ENCODE measurements around the gene GRK2. TPM values are rescaled to one million over a fixed set of nuclear protein-coding genes. Genes with fewer than 3 reads are reported as not detected.
"Not testable (repeated sequence)": the region's sequence is repeated elsewhere in the genome, so short reads cannot be mapped to it uniquely, and the experiment has no call there.

GRK2 gene
- total RNA-seq: 185 TPM

- Histone ChIP-seq H3K4me3 (ENCODE audit: low read length) (peak within 1 kb of the TSS; percentile 87), H3K9me3 (ENCODE audit: low read depth, low read length) (no peaks in the 10 kb centered on the region), H3K27me3 (ENCODE audit: insufficient read depth, low read length) (no peaks in the 10 kb centered on the region), H3K4me1 (ENCODE audit: insufficient read depth, low read length) (peaks cover 77% of the 10 kb centered on the region)
Observed at GRCh38 chr11:67266449-67267187, at the start of gene GRK2. Gene GRK2 (plus strand): TSS chr11:67266473. CDS start chr11:67266700, 227 bp downstream.

- no peak overlapping the region for H3K4me3 ChIP-seq (ENCODE audit: low read length)
- H3K27me3 ChIP-seq (ENCODE audit: insufficient read depth, low read length): no peaks in the 10 kb centered on the region
- no peaks in the 10 kb centered on the region for H3K9me3 ChIP-seq (ENCODE audit: low read depth, low read length)
- peaks cover 5% of the 10 kb centered on the region for H3K4me1 ChIP-seq (ENCODE audit: insufficient read depth, low read length)
Observed at GRCh38 chr11:67227726-67228125, 38.5 kb upstream of the GRK2 start.

GRCh38 chr11:67230406-67230805, 35.9 kb upstream of the GRK2 start:
- Histone ChIP-seq H3K4me3 (ENCODE audit: low read length) (no peak overlapping the region), H3K4me1 (ENCODE audit: insufficient read depth, low read length) (peaks cover 5% of the 10 kb centered on the region), H3K9me3 (ENCODE audit: low read depth, low read length) (no peaks in the 10 kb centered on the region), H3K27me3 (ENCODE audit: insufficient read depth, low read length) (no peaks in the 10 kb centered on the region)

GRCh38 chr11:67230886-67231285, 35.4 kb upstream of the GRK2 start:
- Histone ChIP-seq H3K4me1 (ENCODE audit: insufficient read depth, low read length) (peaks cover 5% of the 10 kb centered on the region), H3K4me3 (ENCODE audit: low read length) (no peak overlapping the region), H3K27me3 (ENCODE audit: insufficient read depth, low read length) (no peaks in the 10 kb centered on the region), H3K9me3 (ENCODE audit: low read depth, low read length) (no peaks in the 10 kb centered on the region)

DNA sequence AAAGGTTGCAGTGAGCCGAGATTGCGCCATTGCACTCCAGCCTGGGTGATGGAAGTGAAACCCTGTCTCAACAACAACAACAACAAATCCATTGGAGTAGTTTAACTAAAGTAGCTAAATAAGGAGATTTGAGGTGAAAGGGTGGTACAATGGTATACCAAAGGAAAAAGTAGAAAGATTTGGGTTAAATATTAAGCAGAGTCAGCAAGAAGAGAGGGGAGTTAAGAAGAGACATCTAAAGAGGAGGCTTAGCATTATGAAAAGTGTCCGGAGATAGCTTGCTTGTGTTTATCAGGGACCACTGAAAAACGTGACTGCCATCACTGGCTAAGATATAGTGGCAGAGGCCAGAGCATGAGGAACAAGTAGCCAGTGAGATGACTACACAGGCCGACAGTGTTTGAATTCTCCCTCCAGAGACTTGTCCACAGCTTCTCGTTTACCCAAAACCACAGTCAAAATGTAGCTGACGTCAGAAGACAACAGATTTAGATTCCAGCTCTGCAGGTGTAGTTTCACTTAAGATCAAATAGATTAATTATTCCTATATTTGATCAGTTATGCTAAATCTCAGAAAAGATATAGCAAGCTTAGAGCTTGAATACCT, 32.6 kb upstream of the GRK2 start:
- no peak overlapping the region for H3K4me3 ChIP-seq (ENCODE audit: low read length)

GRCh38 chr11:67234571-67234970, 31.7 kb upstream of the GRK2 start:
- H3K4me1 ChIP-seq (ENCODE audit: insufficient read depth, low read length): peaks cover 24% of the 10 kb centered on the region
- not testable (repeated sequence) for H3K27me3 ChIP-seq (ENCODE audit: insufficient read depth, low read length); H3K4me3 ChIP-seq (ENCODE audit: low read length); H3K9me3 ChIP-seq (ENCODE audit: low read depth, low read length)

More for the DNA sequence above, 32.6 kb upstream of the GRK2 start:
- Histone ChIP-seq H3K4me1 (ENCODE audit: insufficient read depth, low read length) (peaks cover 16% of the 10 kb centered on the region), H3K9me3 (ENCODE audit: low read depth, low read length) (no peaks in the 10 kb centered on the region), H3K27me3 (ENCODE audit: insufficient read depth, low read length) (no peaks in the 10 kb centered on the region)

DNA sequence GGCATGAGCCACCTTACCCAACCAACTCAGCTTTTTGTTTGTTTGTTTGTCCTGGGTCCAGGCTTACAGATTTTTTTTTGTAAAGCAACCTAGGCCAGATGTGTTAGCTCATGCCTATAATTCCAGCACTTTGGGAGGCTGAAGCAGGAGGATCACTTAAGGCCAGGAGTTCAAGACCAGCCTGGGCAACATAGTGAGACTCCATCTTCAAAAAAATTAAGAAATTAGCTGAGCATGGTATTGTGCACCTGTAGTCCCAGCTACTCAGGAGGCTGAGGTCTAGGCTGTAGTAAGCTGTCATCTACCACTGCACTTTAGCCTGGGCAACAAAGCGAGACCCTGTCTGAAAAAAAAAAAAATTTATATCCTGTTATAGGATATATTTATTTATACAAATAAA, 28.7 kb upstream of the GRK2 start:
- Histone ChIP-seq H3K27me3 (ENCODE audit: insufficient read depth, low read length) (no peaks in the 10 kb centered on the region), H3K9me3 (ENCODE audit: low read depth, low read length) (no peaks in the 10 kb centered on the region), H3K4me3 (ENCODE audit: low read length) (no peak overlapping the region), H3K4me1 (ENCODE audit: insufficient read depth, low read length) (peaks cover 47% of the 10 kb centered on the region)

GRCh38 chr11:67238894-67239782, 27.1 kb upstream of the GRK2 start:
- H3K4me3 ChIP-seq (ENCODE audit: low read length): no peak overlapping the region
- no peaks in the 10 kb centered on the region for H3K9me3 ChIP-seq (ENCODE audit: low read depth, low read length)
- H3K27me3 ChIP-seq (ENCODE audit: insufficient read depth, low read length): no peaks in the 10 kb centered on the region
- peaks cover 55% of the 10 kb centered on the region for H3K4me1 ChIP-seq (ENCODE audit: insufficient read depth, low read length)

DNA sequence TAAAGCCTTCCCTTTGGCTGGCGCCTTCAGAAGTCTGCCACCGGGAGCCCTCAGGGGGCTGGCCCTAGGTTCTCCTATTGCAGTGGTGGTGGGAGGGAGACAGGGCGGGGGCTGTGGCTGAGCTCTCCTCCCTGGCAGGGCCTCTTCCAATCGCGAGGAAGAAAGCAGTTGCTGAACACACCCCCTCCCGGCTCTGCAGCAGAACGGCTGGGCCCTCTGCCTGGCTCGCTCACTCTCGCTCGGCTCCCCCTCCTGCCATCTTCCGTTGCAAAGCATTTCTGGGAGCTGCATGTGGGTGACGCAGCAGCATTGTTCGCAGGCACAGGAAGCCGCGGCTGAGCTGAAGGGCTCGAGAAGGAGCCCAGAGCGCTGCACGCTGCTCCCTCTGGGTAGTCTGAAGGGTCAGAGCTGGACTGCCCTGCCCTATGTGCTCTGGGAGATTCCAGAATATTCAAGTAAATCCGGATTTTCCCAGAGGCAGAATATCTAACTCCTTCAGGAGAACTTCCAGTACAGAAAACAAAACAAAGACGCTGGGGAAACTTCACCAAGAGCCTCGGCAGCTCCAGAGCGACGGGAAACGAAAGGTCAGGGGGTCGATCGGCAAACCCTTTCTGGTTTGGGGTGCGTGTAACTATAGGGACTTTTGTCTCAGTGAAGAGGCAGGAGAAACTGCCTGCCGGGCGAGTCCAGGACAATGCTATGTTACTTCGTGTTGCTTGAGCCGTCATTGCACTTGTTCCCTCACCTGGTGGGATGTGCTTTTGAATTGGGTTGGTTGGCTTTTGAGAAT, 26.3 kb upstream of the GRK2 start:
- Histone ChIP-seq H3K9me3 (ENCODE audit: low read depth, low read length) (no peaks in the 10 kb centered on the region), H3K4me3 (ENCODE audit: low read length) (peak overlapping the region; percentile 99), H3K27me3 (ENCODE audit: insufficient read depth, low read length) (no peaks in the 10 kb centered on the region), H3K4me1 (ENCODE audit: insufficient read depth, low read length) (peaks cover 55% of the 10 kb centered on the region)

- Histone ChIP-seq H3K4me3 (ENCODE audit: low read length) (peak overlapping the region; percentile 99), H3K9me3 (ENCODE audit: low read depth, low read length) (no peaks in the 10 kb centered on the region), H3K4me1 (ENCODE audit: insufficient read depth, low read length) (peaks cover 55% of the 10 kb centered on the region), H3K27me3 (ENCODE audit: insufficient read depth, low read length) (no peaks in the 10 kb centered on the region)
Observed at GRCh38 chr11:67240576-67241389, 25.5 kb upstream of the GRK2 start.

GRCh38 chr11:67242548-67242947, 23.7 kb upstream of the GRK2 start:
- Histone ChIP-seq H3K4me3 (ENCODE audit: low read length) (no peak overlapping the region), H3K27me3 (ENCODE audit: insufficient read depth, low read length) (no peaks in the 10 kb centered on the region), H3K4me1 (ENCODE audit: insufficient read depth, low read length) (peaks cover 51% of the 10 kb centered on the region), H3K9me3 (ENCODE audit: low read depth, low read length) (no peaks in the 10 kb centered on the region)

GRCh38 chr11:67243051-67243450, 23.2 kb upstream of the GRK2 start:
- Histone ChIP-seq H3K27me3 (ENCODE audit: insufficient read depth, low read length) (no peaks in the 10 kb centered on the region), H3K4me3 (ENCODE audit: low read length) (no peak overlapping the region), H3K9me3 (ENCODE audit: low read depth, low read length) (no peaks in the 10 kb centered on the region), H3K4me1 (ENCODE audit: insufficient read depth, low read length) (peaks cover 50% of the 10 kb centered on the region)

DNA sequence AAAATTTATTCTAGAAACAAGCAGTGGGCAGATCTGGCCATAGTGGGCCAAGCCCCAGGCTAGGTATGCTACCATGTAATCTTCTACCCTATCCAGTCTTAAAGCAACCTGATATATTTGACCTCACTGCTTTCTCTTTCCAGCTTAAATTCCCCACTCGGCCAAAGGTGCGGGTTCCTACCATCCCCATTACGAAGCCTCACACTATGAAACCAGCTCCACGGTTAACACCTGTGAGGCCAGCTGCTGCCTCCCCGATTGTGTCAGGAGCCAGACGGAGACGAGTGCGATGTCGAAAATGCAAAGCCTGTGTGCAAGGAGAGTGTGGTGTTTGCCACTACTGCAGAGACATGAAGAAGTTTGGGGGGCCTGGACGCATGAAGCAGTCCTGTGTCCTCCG, 21.2 kb upstream of the GRK2 start:
- no peak overlapping the region for H3K4me3 ChIP-seq (ENCODE audit: low read length)
- peaks cover 33% of the 10 kb centered on the region for H3K4me1 ChIP-seq (ENCODE audit: insufficient read depth, low read length)
- no peaks in the 10 kb centered on the region for H3K9me3 ChIP-seq (ENCODE audit: low read depth, low read length)
- H3K27me3 ChIP-seq (ENCODE audit: insufficient read depth, low read length): no peaks in the 10 kb centered on the region

All from mononuclear cell (primary cell).